ENCODE measurements around the gene TRRAP. TPM values are rescaled to one million over a fixed set of nuclear protein-coding genes. Genes with fewer than 3 reads are reported as not detected.

TRRAP gene
- total and polyA plus RNA-seq, 2 of the 8 experiments (the other 6 are each of a cell fraction or from before 2014, with no cell fraction given): 21.7 to 48.6 TPM

DNA sequence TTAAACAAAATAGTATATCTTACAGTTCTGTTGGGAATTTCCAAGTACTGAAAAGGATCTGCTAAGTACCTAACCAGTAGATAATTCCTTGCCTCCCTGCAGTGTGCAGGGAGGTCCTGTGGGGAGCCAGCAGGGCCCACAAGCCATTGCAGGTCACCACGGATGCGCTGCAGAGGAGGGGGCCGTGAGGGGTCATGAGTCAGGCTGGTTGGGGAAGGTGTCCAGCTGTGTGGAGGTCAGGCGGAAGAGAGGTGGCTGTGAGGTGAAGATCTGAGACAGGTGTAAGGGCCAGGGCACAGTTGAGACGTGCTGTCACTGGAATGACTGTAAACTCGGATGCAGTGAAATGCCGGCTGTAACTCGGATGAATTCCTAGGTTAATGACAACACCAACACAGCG, 80.6 kb downstream of the TRRAP start:
- whole genome bisulfite sequencing, 2 experiments (ENCODE audit: extremely low coverage in 1 of 2, insufficient coverage in 1 of 2, insufficient read length in 1 of 2, insufficient replicate concordance in 2 of 2, low coverage in 1 of 2, low lambda C conversion rate in 2 of 2, missing lambda C conversion rate in 1 of 2): 93% methylated on average over 9 of the region's 9 CpGs; no CpG with 5 or more reads in 1 of the 2 experiments
- DNase-seq (ENCODE audit: low read depth in 1 of 2, low spot score in 2 of 2) (no peak), FAIRE-seq (no peak)
- Histone ChIP-seq H4K5ac (ENCODE audit: insufficient read length, low read depth, low read length) (no peak overlapping the region), H3K56ac (replicated peaks; ENCODE audit: insufficient read length, low read depth, low read length) (no peak overlapping the region), H4K20me1 (replicated peaks in 1 of 2; ENCODE audit: control insufficient read depth in 1 of 2, insufficient read depth in 2 of 2, low read length in 2 of 2) (peaks cover 8 to 16% of the 10 kb centered on the region in 2 experiments), H3K36me3 (ENCODE audit: control insufficient read depth in 2 of 4, insufficient read depth in 4 of 4, low read length in 3 of 4) (peaks cover 30 to 78% (median 63%) of the 10 kb centered on the region in 4 experiments; a peak in 7 of 8 replicates), H3K4me3 (ENCODE audit: extremely low read depth in 1 of 4, insufficient read depth in 2 of 4, low read depth in 3 of 4, low read length in 4 of 4) (no peak overlapping the region), H2BK120ac (replicated peaks; ENCODE audit: low read depth, low read length) (no peak overlapping the region), H2BK15ac (ENCODE audit: low read length) (no peak overlapping the region), H3K9me3 (ENCODE audit: insufficient read depth in 2 of 2, low read depth in 1 of 2, low read length in 1 of 2) (no peaks in the 10 kb centered on the region), H4K8ac (ENCODE audit: extremely low read depth, insufficient read depth, low read length) (no peak overlapping the region), H3K23ac (ENCODE audit: insufficient read length) (no peak overlapping the region), H3K18ac (ENCODE audit: extremely low read depth, low read length) (no peak overlapping the region), H3K27me3 (replicated peaks in 1 of 4; ENCODE audit: control insufficient read depth in 3 of 4, extremely low read depth in 1 of 4, insufficient read depth in 3 of 4, low read length in 3 of 4) (no peaks in the 10 kb centered on the region), H3K27ac (ENCODE audit: low read depth, low read length) (no peak overlapping the region), H2BK5ac (ENCODE audit: low read depth, low read length) (no peak overlapping the region), H3K23me2 (ENCODE audit: low read depth, low read length) (no peaks in the 10 kb centered on the region), H2BK20ac (ENCODE audit: low read length) (no peak overlapping the region), H4K91ac (replicated peaks; ENCODE audit: insufficient read length, low read length) (no peak overlapping the region), H3K79me1 (ENCODE audit: low read depth, low read length) (no peaks in the 10 kb centered on the region), H3K4me2 (ENCODE audit: insufficient read depth in 1 of 2, low read depth in 2 of 2, low read length in 2 of 2) (no peak overlapping the region), H3K14ac (ENCODE audit: insufficient read length) (no peak overlapping the region), H3K9ac (replicated peaks in 1 of 4; ENCODE audit: extremely low read depth in 1 of 4, low read depth in 3 of 4, low read length in 3 of 4) (no peak overlapping the region), H3K4me1 (replicated peaks in 1 of 4; ENCODE audit: control insufficient read depth in 3 of 4, insufficient read depth in 4 of 4, low read length in 3 of 4) (no peaks in the 10 kb centered on the region), H3K79me2 (ENCODE audit: control insufficient read depth in 1 of 2, insufficient read depth in 2 of 2, low read length in 2 of 2) (no peaks in the 10 kb centered on the region), H2AFZ (ENCODE audit: low read length) (no peak overlapping the region), H2BK12ac (ENCODE audit: low read depth, low read length) (no peak overlapping the region), H3K4ac (replicated peaks; ENCODE audit: insufficient read length, low read depth, low read length) (no peak overlapping the region), H2AK5ac (ENCODE audit: low read depth, low read length) (no peak overlapping the region)
- POLR2A ChIA-PET (ENCODE audit: partially characterized antibody): interaction anchor here (1.2 kb wide), 1 partner anchor 79 kb away, joined by 3 read pairs; no protein-coding TSS in a partner anchor
- CTCF ChIA-PET (ENCODE audit: partially characterized antibody): no interaction called here
- no peak for TF ChIP-seq ATF3 (IDR thresholded peaks at IDR 0.05; ENCODE audit: insufficient read depth, low read depth, low read length)
- TF ChIP-seq SRF (IDR thresholded peaks at IDR 0.05; ENCODE audit: low read depth, low read length): no peak
- TF ChIP-seq GABPA (IDR thresholded peaks at IDR 0.05; ENCODE audit: borderline replicate concordance, insufficient read depth, low read length): no peak
- no peak for TF ChIP-seq ATF2 (IDR thresholded peaks at IDR 0.05; ENCODE audit: low read length)
- TF ChIP-seq USF2 (IDR thresholded peaks at IDR 0.05; ENCODE audit: low read length): no peak
- TF ChIP-seq BACH1 (IDR thresholded peaks at IDR 0.05; ENCODE audit: low read length): no peak
- no peak for TF ChIP-seq TEAD4 (IDR thresholded peaks at IDR 0.05; ENCODE audit: low read depth, low read length)
- TF ChIP-seq, protein P1, sequence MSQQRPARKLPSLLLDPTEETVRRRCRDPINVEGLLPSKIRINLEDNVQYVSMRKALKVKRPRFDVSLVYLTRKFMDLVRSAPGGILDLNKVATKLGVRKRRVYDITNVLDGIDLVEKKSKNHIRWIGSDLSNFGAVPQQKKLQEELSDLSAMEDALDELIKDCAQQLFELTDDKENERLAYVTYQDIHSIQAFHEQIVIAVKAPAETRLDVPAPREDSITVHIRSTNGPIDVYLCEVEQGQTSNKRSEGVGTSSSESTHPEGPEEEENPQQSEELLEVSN (IDR thresholded peaks at IDR 0.05): no peak
- TF ChIP-seq POLR2AphosphoS5 (IDR thresholded peaks at IDR 0.05; ENCODE audit: low read depth, low read length): no peak
- TF ChIP-seq RFX5 (IDR thresholded peaks at IDR 0.05; ENCODE audit: borderline replicate concordance, low read depth, low read length): no peak

All from H1 (cell line).